ENCODE results near the gene AXIN1. TPM values are rescaled to one million over a fixed set of nuclear protein-coding genes. Genes with fewer than 3 reads are reported as not detected.

The AXIN1 gene
- total RNA-seq, 1 donor = 13.4 TPM

DNA sequence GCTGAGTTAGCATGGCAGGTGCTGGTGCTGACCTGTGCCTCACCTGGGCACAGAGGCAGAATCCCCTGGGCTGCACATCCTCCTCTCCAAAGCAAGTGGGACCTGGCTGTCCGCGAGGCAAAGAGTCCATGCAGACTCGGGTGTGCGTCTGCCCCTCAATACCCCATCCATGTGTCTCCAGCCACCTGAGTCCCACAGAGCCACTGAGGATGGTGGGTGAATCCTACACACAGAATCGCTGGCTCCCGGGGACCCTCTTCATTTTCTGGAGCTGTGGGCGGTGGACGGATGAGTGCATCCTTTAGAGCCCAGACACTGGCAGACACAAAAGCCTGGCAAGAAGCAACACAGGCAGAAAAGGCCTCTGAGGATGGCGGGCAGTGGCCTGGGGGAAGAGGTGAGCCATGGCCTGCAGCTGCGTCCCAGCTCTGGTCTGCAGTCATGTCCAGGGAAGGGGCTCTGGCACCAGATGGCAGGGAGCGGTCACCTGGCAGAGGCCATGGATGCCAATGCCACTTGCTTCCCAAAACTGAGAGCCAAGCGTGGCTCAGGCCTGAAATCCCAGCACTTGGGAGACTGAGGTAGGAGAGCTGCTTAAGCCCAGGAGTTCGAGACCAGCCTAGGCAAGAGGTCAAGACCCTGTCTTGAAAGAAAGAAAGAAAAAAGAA, 29.9 kb downstream of the AXIN1 start:
- H3K4me3 ChIP-seq (ENCODE audit: low read depth, low read length) = no peak overlapping the region
- DNase-seq (ENCODE audit: low read depth) = no peak
- TF ChIP-seq, protein P1, sequence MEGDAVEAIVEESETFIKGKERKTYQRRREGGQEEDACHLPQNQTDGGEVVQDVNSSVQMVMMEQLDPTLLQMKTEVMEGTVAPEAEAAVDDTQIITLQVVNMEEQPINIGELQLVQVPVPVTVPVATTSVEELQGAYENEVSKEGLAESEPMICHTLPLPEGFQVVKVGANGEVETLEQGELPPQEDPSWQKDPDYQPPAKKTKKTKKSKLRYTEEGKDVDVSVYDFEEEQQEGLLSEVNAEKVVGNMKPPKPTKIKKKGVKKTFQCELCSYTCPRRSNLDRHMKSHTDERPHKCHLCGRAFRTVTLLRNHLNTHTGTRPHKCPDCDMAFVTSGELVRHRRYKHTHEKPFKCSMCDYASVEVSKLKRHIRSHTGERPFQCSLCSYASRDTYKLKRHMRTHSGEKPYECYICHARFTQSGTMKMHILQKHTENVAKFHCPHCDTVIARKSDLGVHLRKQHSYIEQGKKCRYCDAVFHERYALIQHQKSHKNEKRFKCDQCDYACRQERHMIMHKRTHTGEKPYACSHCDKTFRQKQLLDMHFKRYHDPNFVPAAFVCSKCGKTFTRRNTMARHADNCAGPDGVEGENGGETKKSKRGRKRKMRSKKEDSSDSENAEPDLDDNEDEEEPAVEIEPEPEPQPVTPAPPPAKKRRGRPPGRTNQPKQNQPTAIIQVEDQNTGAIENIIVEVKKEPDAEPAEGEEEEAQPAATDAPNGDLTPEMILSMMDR (IDR thresholded peaks at IDR 0.05; ENCODE audit: insufficient read depth, low read length) = no peak

DNA sequence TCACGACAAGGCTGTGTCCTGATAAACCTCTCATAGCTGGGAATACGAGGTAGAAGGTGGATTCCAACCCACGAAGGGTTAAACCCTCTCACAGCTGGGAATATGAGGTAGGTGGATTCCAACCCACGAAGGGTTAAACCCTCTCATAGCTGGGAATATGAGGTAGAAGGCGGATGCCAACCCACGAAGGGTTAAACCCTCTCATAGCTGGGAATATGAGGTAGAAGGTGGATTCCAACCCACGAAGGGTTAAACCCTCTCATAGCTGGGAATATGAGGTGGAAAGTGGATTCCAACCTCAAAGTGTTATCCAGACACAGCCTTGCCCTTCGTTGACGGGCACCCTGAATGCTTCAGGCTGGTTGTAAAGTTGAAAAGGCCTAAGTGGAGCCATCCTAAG, 31.0 kb downstream of the AXIN1 start:
- H3K4me3 ChIP-seq (ENCODE audit: low read depth, low read length) = no peak overlapping the region
- TF ChIP-seq, protein P1 (IDR thresholded peaks at IDR 0.05; ENCODE audit: insufficient read depth, low read length) = no peak
- no peak for DNase-seq (ENCODE audit: low read depth)

DNA sequence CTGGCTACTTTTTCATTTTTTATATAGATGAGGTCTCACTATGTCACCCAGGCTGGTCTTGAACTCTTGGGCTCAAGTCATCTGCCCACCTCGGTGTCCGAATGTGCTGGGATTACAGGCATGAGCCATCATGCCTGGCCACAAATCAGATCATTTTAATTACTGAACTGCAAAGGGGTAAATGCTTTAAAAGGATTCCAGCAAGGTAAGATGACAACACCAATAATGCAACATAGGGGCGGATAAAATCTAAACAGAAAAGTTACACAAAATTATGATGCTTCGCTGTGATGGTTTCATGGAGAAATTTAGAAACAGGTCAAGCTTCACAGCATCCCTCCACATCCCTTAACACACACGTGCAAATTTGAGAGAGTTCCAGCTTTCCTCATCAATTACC, 32.3 kb downstream of the AXIN1 start:
- TF ChIP-seq, protein P1 (IDR thresholded peaks at IDR 0.05; ENCODE audit: insufficient read depth, low read length) = no peak
- H3K4me3 ChIP-seq (ENCODE audit: low read depth, low read length) = no peak overlapping the region
- no peak for DNase-seq (ENCODE audit: low read depth)

DNA sequence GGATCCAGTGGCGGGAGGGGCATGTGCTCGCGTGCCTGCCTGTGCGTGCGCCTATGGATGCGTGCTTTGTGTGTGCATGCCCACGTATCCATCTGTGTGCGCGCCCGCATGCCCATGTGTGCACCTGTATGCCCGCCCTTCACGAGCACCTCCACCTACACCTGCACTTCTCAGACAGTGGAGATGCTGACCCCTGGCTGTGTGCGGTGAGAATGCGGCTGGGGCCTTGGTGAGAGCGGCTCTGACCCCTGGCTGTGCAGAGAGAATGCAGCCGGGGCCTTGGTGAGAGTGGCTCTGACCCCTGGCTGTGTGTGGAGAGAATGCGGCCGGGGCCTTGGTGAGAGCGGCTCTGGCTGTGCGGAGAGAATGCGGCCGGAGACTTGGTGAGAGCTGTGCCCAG, 33.9 kb downstream of the AXIN1 start:
- no peak for DNase-seq (ENCODE audit: low read depth)
- TF ChIP-seq, protein P1 (IDR thresholded peaks at IDR 0.05; ENCODE audit: insufficient read depth, low read length) = no peak
- no peak overlapping the region for H3K4me3 ChIP-seq (ENCODE audit: low read depth, low read length)

DNA sequence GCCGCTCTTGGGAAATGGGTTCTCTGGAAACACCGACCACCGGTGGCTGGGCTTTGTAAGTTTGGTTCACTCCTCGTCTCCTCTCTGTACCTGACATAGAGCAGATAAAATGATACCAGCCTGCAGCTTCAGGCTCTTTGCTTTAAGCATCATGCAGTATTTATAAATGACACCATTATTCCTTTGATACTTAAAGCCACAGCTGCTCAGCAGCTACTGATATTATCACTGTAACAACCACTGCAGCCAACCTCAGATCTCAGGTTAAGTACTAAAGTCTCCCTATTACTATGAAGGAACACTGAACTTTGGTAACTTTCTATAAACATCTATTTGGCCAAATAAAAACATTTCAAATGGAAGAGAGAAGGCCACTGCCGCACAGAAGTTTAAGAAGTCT, 34.9 kb downstream of the AXIN1 start:
- TF ChIP-seq, protein P1 (IDR thresholded peaks at IDR 0.05; ENCODE audit: insufficient read depth, low read length) = no peak
- DNase-seq (ENCODE audit: low read depth) = no peak
- no peak overlapping the region for H3K4me3 ChIP-seq (ENCODE audit: low read depth, low read length)

DNA sequence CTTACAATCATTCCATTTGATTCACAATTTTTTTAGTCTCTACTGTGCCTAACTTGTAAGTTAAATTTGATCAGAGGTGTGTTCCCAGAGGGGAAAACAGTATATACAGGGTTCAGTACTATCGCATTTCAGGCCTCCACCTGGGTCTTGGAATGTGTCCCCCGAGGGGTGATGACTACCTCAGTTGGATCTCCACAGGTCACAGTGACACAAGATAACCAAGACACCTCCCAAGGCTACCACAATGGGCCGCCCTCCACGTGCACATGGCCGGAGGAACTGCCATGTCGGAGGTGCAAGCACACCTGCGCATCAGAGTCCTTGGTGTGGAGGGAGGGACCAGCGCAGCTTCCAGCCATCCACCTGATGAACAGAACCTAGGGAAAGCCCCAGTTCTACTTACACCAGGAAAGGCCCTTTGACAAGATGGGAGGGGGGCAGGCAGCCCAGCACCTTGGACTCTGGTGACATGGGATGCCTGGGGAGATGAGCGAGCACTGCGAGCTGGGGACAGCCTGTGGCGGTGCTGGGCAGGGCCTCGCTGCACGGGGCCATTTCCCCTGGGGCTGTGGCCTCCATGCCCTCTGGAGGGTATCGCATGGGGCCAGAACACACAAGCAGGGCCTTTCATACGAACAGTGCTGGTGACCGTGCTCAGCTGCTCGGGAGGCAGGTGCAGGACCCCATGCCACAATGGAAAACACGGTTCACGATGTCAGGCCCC, 35.6 kb downstream of the AXIN1 start:
- TF ChIP-seq, protein P1 (IDR thresholded peaks at IDR 0.05; ENCODE audit: insufficient read depth, low read length) = no peak
- DNase-seq (ENCODE audit: low read depth) = no peak
- no peak overlapping the region for H3K4me3 ChIP-seq (ENCODE audit: low read depth, low read length)
